ENCODE measurements around the gene VSIG1. TPM values are rescaled to one million over a fixed set of nuclear protein-coding genes. Genes with fewer than 3 reads are reported as not detected.

VSIG1 gene
- total and polyA plus RNA-seq, 2 experiments from 2014 or later, result not detected

DNA sequence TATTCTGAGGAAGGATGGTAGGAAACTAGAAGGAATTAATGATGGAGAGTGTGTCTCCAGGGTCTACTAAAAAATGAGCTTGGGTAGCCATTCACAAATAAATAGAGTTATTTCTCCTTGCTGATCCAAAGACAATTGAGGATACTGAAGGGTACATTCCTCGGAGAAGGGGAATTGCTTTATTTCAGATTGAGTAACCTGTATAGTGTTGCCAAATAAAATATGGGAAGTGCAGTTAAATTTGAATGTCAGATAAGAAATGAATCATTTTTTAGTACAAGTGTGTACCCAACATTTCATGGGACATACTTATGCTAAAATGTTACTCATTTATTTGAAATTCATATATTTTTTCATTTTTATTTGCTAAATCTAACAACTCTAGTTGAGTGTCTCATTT lies 16.0 kb upstream of the VSIG1 start:
- Histone ChIP-seq H3K27me3 (no peaks in the 10 kb centered on the region), H3K27ac (no peak overlapping the region), H3K4me3 (no peak overlapping the region), H3K9me3 (ENCODE audit: low read depth) (no peaks in the 10 kb centered on the region), H3K36me3 (no peaks in the 10 kb centered on the region), H3K4me1 (ENCODE audit: low read depth) (peaks cover 14% of the 10 kb centered on the region)
- TF ChIP-seq, protein P1, sequence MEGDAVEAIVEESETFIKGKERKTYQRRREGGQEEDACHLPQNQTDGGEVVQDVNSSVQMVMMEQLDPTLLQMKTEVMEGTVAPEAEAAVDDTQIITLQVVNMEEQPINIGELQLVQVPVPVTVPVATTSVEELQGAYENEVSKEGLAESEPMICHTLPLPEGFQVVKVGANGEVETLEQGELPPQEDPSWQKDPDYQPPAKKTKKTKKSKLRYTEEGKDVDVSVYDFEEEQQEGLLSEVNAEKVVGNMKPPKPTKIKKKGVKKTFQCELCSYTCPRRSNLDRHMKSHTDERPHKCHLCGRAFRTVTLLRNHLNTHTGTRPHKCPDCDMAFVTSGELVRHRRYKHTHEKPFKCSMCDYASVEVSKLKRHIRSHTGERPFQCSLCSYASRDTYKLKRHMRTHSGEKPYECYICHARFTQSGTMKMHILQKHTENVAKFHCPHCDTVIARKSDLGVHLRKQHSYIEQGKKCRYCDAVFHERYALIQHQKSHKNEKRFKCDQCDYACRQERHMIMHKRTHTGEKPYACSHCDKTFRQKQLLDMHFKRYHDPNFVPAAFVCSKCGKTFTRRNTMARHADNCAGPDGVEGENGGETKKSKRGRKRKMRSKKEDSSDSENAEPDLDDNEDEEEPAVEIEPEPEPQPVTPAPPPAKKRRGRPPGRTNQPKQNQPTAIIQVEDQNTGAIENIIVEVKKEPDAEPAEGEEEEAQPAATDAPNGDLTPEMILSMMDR (IDR thresholded peaks at IDR 0.05; ENCODE audit: low read depth, low read length), result no peak
- DNase-seq (ENCODE audit: low read depth in 1 of 2, low spot score in 1 of 2), result peak in 1 of 2 donors; percentile 26

DNA sequence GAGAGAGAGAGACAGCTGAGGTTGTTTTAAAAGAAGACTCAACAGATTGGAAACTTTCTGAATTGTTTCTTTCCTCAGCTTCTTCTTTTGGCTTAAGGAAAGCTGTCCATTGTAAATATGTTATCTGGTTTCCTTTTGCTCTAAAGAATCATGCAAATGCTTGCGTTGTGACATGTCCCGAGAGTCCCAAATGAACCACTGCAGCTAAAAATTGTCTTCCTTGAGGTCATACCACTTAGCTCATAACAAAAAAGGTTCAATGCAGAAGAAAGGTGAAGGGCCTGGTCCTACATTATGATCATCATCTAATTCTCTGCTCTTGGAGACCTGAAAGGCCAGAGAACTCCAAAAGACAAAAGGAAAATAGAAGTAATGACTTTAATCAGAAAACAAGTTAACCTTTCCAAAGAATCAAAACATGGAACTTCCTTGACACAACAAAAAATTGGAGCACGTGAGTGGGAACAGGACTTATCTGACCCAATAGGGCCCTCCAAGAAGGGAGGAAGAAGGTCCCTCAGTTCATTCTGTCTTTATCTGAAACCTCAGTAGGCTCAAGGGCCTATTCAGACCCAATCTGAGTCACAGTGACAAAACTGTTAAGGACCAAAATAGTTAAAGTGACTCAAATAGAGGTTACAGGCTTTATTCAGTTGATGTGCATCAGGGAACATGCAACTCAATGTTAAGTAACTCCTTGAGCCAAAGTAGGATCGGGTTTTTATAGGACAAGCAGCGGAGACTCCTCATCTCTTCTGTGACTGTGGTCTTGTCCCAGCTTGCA lies 14.7 kb upstream of the VSIG1 start:
- Histone ChIP-seq H3K9me3 (ENCODE audit: low read depth) (no peaks in the 10 kb centered on the region), H3K4me1 (ENCODE audit: low read depth) (peaks cover 14% of the 10 kb centered on the region), H3K27me3 (no peaks in the 10 kb centered on the region), H3K36me3 (no peaks in the 10 kb centered on the region), H3K27ac (peak overlapping the region; percentile 46), H3K4me3 (no peak overlapping the region)
- TF ChIP-seq, protein P1 (IDR thresholded peaks at IDR 0.05; ENCODE audit: low read depth, low read length), result no peak
- no peak for DNase-seq (ENCODE audit: low read depth in 1 of 2, low spot score in 1 of 2)

DNA sequence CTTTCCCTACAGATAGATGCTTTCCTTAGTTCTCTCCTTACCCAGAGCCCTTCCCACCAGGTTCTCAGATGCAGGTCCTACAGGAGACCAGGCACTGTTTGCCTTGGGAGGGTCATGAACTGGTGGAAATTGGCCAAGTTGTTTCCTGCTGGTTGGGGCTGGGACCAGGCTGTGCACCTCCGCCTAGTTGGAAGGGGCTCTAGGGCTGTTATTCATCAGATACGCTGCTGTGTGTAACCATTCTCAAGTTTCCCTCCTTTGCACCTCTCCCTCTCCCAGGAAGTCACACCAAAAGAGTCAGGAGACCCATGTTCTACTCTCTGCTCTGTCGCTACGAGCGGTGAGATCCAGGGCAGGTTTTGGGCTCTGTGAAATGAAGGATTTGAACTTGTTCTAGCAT lies 11.9 kb upstream of the VSIG1 start:
- no peaks in the 10 kb centered on the region for H3K36me3 ChIP-seq
- H3K27me3 ChIP-seq, result no peaks in the 10 kb centered on the region
- H3K27ac ChIP-seq, result no peak overlapping the region
- H3K4me3 ChIP-seq, result no peak overlapping the region
- DNase-seq (ENCODE audit: low read depth in 1 of 2, low spot score in 1 of 2), result no peak
- H3K4me1 ChIP-seq (ENCODE audit: low read depth), result peaks cover 14% of the 10 kb centered on the region
- H3K9me3 ChIP-seq (ENCODE audit: low read depth), result no peaks in the 10 kb centered on the region
- TF ChIP-seq, protein P1 (IDR thresholded peaks at IDR 0.05; ENCODE audit: low read depth, low read length), result no peak

DNA sequence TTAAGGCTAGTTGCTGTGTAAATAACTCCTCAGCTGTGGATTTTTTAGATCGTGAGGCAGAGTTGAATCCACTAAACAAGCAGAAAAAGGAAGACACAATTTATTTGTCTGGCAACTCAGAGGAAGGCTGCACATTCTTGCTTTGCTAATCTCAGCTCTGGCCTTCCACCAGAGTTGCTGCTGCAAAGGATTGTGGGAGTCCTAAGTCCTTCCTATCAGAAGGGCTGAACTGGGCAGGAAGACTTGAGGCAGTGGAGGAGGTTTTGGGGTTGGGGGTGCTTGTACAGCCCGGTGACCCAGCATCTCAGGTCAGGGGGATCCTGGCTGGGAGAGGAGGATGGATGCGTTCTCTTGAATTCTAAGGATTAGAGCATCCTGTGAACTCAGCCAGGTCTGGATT lies 11.0 kb upstream of the VSIG1 start:
- Histone ChIP-seq H3K27me3 (no peaks in the 10 kb centered on the region), H3K4me3 (no peak overlapping the region), H3K4me1 (ENCODE audit: low read depth) (peaks cover 14% of the 10 kb centered on the region), H3K36me3 (no peaks in the 10 kb centered on the region), H3K9me3 (ENCODE audit: low read depth) (no peaks in the 10 kb centered on the region), H3K27ac (no peak overlapping the region)
- DNase-seq (ENCODE audit: low read depth in 1 of 2, low spot score in 1 of 2), result no peak
- TF ChIP-seq, protein P1 (IDR thresholded peaks at IDR 0.05; ENCODE audit: low read depth, low read length), result no peak

DNA sequence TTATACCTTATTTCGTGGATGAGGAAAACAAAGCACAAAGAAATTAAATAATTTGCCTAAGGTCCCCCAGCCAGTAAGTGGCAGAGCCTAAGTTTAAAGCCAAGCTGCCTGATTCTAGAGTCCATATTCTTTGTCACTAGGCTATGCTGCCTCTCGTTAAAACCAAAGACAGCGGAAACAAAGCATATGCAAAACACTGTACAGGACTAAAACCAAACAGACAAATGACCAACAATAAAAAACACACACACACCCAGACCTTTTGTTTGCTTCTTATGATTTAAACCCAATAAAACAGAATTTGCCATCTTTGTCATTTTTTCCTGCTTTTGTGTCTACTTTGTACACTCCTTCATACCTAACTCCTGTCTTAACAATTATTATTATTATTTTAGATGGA lies 10.1 kb upstream of the VSIG1 start:
- TF ChIP-seq, protein P1 (IDR thresholded peaks at IDR 0.05; ENCODE audit: low read depth, low read length), result no peak
- Histone ChIP-seq H3K4me3 (no peak overlapping the region), H3K36me3 (no peaks in the 10 kb centered on the region), H3K27me3 (no peaks in the 10 kb centered on the region), H3K4me1 (ENCODE audit: low read depth) (peaks cover 6% of the 10 kb centered on the region), H3K27ac (no peak overlapping the region), H3K9me3 (ENCODE audit: low read depth) (no peaks in the 10 kb centered on the region)
- DNase-seq (ENCODE audit: low read depth in 1 of 2, low spot score in 1 of 2), result no peak
